T-helper 17 cell (primary cell): ENCODE measurements around the gene DLK2. TPM values are rescaled to one million over a fixed set of nuclear protein-coding genes. Genes with fewer than 3 reads are reported as not detected.
"Not testable (repeated sequence)": the region's sequence is repeated elsewhere in the genome, so short reads cannot be mapped to it uniquely, and the experiment has no call there.

Experiments used
- ATAC-seq: fragments of 150-1000 bp; cut with Tn5 transposase; 2 replicates; pipeline ENCODE4 v1.10.0; 2021; ENCODE audit warnings: mild to moderate bottlenecking, moderate library complexity
- DNase-seq, 3 donors: peaks; one replicate each; pipeline versions ENCODE4 v3.0.0 to v3.0.0-alpha.2; 2020 to 2021
- H3K9me3 ChIP-seq: one replicate; pipeline ENCODE4 v1.7.0; 2013; ENCODE audit warnings: low read length, mild to moderate bottlenecking; ENCODE audit not compliant: control insufficient read depth, poor library complexity, severe bottlenecking
- H3K27ac Mint-ChIP-seq: one replicate; pipeline ENCODE4 v1.8.0; 2022; ENCODE audit warnings: mild to moderate bottlenecking, moderate library complexity, mixed read lengths
- H3K27me3 Mint-ChIP-seq: one replicate; pipeline ENCODE4 v1.8.0; 2022; ENCODE audit warnings: mixed read lengths
- H3K36me3 Mint-ChIP-seq: one replicate; pipeline ENCODE4 v1.8.0; 2022; ENCODE audit warnings: low read depth, mixed read lengths
- H3K4me1 Mint-ChIP-seq: one replicate; pipeline ENCODE4 v1.8.0; 2022; ENCODE audit warnings: mild to moderate bottlenecking, mixed read lengths
- H3K4me3 Mint-ChIP-seq: one replicate; pipeline ENCODE4 v1.8.0; 2022; ENCODE audit warnings: mild to moderate bottlenecking, moderate library complexity, mixed read lengths
- total RNA-seq, 4 donors: library from RNA in 2 of 4; stranded (reverse) in 2 of 4; gene quantifications; one replicate each; pipeline ENCODE4 v1.2.3 and lab custom pipeline; 2022 to 2026

Gene DLK2
- total RNA-seq, 2 donors from 2014 or later: 0.25 to 0.89 TPM

DNA sequence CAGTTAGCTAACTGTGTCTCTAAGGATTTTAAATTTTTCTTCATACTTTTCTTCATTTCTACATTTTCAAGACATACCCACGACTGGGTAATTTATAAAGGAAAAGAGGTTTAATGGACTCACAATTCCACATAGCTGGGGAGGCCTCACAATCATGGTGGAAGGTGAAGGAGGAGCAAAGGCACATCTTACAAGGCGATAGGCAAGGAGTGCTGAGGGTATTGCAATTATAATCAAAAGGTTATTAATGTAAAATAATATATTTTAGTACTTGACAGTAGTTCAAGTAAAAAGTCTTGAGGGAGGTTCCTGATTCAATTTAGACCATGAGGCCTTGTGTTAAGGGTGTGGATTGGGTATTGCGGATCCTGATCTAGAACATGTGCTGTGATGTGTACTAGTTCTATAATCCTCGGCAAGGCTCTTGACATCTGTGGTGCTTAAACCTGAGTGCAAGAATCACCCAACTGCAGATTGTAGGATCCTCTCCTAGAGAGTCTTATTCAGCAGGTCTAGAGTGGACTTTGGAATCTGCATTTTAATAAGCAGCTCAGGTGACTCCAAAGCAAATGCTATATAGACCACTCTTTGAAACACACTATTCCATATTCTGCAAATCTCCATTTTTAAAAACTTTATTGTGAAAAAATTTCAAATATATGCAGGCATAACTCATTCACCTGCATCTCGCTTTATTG is 35.2 kb downstream of the DLK2 start:
- no peak for ATAC-seq
- Mint-ChIP-seq H3K4me3 (no peak overlapping the region), H3K36me3 (no peaks in the 10 kb centered on the region), H3K27ac (no peak overlapping the region), H3K27me3 (no peaks in the 10 kb centered on the region), H3K4me1 (no peaks in the 10 kb centered on the region)
- DNase-seq: no peak
- H3K9me3 ChIP-seq: no peaks in the 10 kb centered on the region

DNA sequence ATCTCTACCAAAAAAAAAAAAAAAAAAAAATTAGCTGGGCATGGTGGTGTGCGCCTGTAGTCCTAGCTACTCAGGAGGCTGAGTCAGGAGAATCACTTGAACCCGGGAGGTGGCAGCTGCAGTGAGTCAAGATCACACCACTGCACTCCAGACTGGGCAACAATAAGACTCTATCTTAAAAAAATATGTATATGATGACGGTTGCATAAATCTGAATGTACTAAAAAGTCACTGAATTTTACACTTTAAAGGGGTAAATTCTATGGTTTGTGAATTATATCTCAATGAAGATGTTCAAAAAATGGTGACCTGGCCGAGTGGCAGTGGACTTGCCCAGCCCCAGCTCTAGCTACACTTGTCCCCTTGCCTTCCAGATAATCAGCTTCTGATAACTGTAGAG is 38.4 kb downstream of the DLK2 start:
- H3K27ac Mint-ChIP-seq: no peak overlapping the region
- no peak overlapping the region for H3K4me3 Mint-ChIP-seq
- no peaks in the 10 kb centered on the region for H3K9me3 ChIP-seq
- DNase-seq (no peak), ATAC-seq (no peak)
- peaks cover 3% of the 10 kb centered on the region for H3K4me1 Mint-ChIP-seq
- no peaks in the 10 kb centered on the region for H3K36me3 Mint-ChIP-seq
- H3K27me3 Mint-ChIP-seq: no peaks in the 10 kb centered on the region

DNA sequence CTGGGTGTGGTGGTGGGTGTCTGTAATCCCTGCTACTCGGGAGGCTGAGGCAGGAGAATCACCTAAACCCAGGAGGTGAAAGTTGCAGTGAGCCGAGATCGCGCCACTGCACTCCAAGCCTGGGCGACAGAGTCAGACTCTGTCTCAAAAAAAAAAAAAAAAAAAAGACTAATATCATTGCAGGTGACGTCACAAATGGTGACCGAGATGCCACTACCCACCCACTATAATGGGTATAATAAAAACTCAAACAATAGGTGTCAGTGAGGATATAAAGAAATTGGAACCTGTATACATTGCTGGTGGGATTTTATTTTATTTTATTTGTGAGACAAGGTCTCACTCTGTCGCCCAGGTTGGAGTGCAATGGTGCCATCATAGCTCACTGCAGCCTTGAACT is 40.1 kb downstream of the DLK2 start:
- H3K27ac Mint-ChIP-seq, H3K4me1 Mint-ChIP-seq, ATAC-seq, H3K36me3 Mint-ChIP-seq, DNase-seq, H3K9me3 ChIP-seq, H3K4me3 Mint-ChIP-seq, H3K27me3 Mint-ChIP-seq: not testable (repeated sequence)

DNA sequence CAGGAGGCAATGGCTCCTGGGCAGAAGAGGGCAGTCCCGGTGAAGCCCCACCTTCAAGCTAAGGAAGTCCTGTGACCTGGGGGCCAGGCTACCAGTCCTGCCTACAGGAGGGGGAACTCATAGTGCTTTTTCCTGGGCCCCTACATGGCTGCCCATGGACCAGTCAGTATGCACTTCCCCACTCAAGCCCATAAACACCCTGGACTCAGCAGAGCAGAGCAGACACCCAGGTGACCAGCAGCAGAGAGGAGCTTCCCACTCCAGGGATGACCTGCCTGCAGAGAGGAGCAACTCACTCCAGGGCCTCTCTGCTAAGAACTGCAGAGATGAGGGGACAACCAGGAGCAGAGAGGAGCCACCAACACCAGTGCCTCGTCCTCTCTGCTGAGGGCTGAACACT is 42.3 kb downstream of the DLK2 start:
- no peak for DNase-seq
- H3K4me3 Mint-ChIP-seq: no peak overlapping the region
- H3K36me3 Mint-ChIP-seq: no peaks in the 10 kb centered on the region
- no peak for ATAC-seq
- H3K27me3 Mint-ChIP-seq: no peaks in the 10 kb centered on the region
- no peak overlapping the region for H3K27ac Mint-ChIP-seq
- H3K4me1 Mint-ChIP-seq: peaks cover 3% of the 10 kb centered on the region
- no peaks in the 10 kb centered on the region for H3K9me3 ChIP-seq

DNA sequence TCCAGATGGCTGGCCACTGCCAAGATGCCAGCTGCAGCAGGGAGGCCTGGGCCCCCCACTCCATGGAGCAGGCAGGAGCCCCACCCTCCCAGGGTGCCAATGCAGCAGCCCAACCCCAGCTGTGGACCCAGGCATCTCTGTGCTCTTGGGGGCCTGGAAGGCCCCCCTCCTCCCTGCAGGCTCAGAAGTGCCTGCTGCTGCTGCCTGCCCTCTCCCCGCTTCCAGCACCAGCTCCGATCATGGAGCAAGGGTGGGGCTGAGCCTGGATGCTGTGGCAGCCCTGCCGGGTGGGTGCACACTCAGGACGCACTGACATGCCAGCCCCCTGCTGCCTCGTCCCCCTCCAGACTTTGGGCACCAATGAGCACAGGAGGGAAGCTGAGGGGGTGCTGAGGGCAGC is 42.8 kb downstream of the DLK2 start:
- no peaks in the 10 kb centered on the region for H3K36me3 Mint-ChIP-seq
- H3K4me3 Mint-ChIP-seq: no peak overlapping the region
- H3K9me3 ChIP-seq: no peaks in the 10 kb centered on the region
- peaks cover 3% of the 10 kb centered on the region for H3K4me1 Mint-ChIP-seq
- H3K27ac Mint-ChIP-seq: no peak overlapping the region
- ATAC-seq (no peak), DNase-seq (no peak)
- H3K27me3 Mint-ChIP-seq: peaks cover under 1% of the 10 kb centered on the region

DNA sequence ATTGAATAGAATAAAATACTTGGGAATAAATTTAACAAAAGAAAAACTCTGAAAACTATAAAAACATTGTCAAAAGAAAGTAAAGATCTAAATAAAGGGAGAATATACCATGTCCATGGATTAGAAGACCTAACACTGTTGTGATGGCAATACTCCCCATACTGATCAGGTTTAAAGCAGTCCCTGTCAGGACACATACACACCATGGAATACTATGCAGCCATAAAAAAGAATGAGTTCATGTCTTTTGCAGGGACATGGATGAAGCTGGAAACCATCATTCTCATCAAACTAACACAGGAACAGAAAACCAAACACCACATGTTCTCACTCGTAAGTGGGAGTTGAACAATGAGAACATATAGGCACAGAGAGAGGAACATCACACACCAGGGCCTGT is 44.6 kb downstream of the DLK2 start:
- H3K27ac Mint-ChIP-seq, H3K4me1 Mint-ChIP-seq, DNase-seq, ATAC-seq, H3K9me3 ChIP-seq, H3K4me3 Mint-ChIP-seq, H3K36me3 Mint-ChIP-seq: not testable (repeated sequence)
- peaks cover 11% of the 10 kb centered on the region for H3K27me3 Mint-ChIP-seq

DNA sequence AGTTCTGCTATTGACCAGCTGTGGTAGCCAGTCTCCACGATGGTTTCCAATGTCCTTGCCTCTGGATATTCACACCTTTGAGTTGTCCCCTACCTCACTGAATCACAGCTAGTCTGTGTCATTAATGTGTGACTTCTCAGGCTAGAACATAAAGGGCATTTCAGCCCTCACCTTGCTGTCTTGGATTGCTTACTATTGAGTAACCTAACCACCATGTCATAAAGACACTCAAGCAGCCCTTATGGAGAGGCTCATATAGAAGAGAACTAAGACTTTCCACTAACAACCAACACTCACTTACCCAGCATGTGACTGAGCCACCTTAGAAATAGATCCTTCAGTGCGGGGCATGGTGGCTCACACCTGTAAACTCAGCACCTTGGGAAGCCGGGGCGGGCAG is 47.1 kb downstream of the DLK2 start:
- Mint-ChIP-seq H3K36me3 (peaks cover 4% of the 10 kb centered on the region), H3K4me3 (no peak overlapping the region), H3K4me1 (no peaks in the 10 kb centered on the region), H3K27me3 (peaks cover 32% of the 10 kb centered on the region), H3K27ac (no peak overlapping the region)
- H3K9me3 ChIP-seq: no peaks in the 10 kb centered on the region
- DNase-seq (no peak), ATAC-seq (no peak)

DNA sequence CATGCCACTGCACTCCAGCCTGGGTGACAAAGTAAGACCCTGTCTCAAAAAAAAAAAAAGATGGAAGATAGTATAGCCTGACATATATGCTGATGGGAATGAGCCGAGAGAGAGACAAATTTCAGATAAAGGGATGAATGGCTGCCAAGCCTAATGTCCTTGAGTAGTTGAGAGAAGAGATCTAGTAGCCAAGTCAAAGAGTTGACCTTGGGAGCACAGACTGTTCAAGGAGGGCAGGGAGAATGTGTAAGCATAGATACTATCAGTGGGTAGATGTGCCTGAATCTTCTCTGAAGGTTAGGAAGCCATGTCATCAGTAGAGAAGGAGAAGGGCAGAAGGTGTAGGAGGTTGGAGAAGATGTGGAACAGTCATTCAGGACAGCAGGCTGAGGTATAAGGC is 48.1 kb downstream of the DLK2 start:
- no peak for ATAC-seq
- Mint-ChIP-seq H3K4me3 (no peak overlapping the region), H3K27ac (peak overlapping the region; percentile 49), H3K36me3 (peaks cover 4% of the 10 kb centered on the region), H3K27me3 (peaks cover 36% of the 10 kb centered on the region), H3K4me1 (no peaks in the 10 kb centered on the region)
- H3K9me3 ChIP-seq: no peaks in the 10 kb centered on the region
- no peak for DNase-seq

DNA sequence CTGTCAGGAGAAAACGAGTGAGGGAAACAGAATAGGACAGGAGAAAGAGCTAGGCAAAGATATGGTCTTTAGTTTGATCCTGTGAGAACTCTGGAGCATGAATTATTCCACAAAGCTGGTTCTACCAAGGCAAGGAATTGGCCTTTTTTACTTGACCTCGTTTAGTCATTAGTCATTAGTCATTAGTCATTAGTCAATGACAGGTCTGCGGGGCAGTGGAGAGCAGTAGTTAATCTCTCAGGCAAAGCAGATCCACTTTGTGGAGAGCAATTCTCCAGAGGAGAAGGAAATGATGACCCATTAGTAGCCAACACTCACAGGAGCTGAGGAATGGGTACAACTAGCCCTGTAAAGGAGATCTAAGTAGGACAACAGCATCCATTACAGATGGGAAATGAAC is 50.0 kb downstream of the DLK2 start:
- peaks cover 6% of the 10 kb centered on the region for H3K36me3 Mint-ChIP-seq
- H3K27ac Mint-ChIP-seq: no peak overlapping the region
- H3K4me3 Mint-ChIP-seq: no peak overlapping the region
- H3K27me3 Mint-ChIP-seq: peaks cover 44% of the 10 kb centered on the region
- no peak for DNase-seq
- H3K4me1 Mint-ChIP-seq: no peaks in the 10 kb centered on the region
- ATAC-seq: no peak
- H3K9me3 ChIP-seq: no peaks in the 10 kb centered on the region

DNA sequence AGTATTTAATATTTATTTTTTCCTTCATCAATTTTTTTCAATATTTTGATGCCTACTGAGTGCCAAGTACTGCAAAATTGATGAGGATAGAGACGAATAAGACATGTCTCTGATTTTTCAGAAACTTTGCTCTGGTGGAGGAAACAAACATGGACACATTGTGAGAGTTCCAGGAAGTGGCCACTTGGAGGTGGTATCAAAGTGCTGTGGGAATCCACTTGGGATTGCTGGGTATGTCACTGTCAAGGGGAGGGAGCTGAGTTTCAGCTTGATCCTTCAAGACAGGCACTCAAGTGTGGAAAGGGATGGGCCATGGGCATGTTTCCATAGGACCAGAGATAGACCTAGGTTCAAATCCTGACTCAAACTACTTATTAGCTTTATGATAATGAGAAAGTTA is 52.5 kb downstream of the DLK2 start:
- H3K4me3 Mint-ChIP-seq: no peak overlapping the region
- H3K4me1 Mint-ChIP-seq: no peaks in the 10 kb centered on the region
- DNase-seq (no peak), ATAC-seq (no peak)
- H3K27ac Mint-ChIP-seq: no peak overlapping the region
- peaks cover 6% of the 10 kb centered on the region for H3K36me3 Mint-ChIP-seq
- peaks cover 51% of the 10 kb centered on the region for H3K27me3 Mint-ChIP-seq
- H3K9me3 ChIP-seq: no peaks in the 10 kb centered on the region

DNA sequence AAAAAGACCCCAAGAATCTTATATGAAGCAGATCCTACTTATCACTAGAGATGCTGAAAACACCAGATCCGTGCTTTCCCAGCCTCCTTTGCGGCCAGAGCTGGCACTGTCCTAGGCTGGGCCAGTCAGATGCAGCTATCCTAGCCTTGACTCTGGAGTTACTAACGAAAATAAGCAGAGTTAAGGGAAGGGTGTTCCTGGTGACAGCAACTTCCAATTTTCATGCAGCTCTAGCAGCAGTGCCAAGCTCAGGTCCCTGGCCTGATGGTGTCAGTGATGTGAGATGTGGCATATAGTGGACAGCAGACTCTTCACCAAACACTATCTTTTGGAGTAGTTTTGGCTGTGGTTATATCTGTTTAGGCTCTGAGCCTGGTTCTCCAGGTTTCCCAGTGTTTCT is 53.6 kb downstream of the DLK2 start:
- Mint-ChIP-seq H3K27me3 (peaks cover 43% of the 10 kb centered on the region), H3K36me3 (peaks cover 6% of the 10 kb centered on the region), H3K4me1 (no peaks in the 10 kb centered on the region), H3K4me3 (no peak overlapping the region), H3K27ac (no peak overlapping the region)
- ATAC-seq: no peak
- no peak for DNase-seq
- H3K9me3 ChIP-seq: no peaks in the 10 kb centered on the region

Other genes with a start within 250 kb of the DLK2 start
- gene DNPH1, start 226.1 kb downstream of the DLK2 start, total RNA-seq: 10 to 100 TPM; 32.3 to 35.0 TPM
- gene TTBK1, start 212.1 kb downstream of the DLK2 start, total RNA-seq: under 1 TPM; 0.05 to 0.16 TPM
- not detected for gene SLC22A7, start 157.3 kb downstream of the DLK2 start, total RNA-seq
- gene CRIP3, start 146.7 kb downstream of the DLK2 start, total RNA-seq: 1 to 10 TPM; 1.3 to 2.1 TPM
- 10 to 100 TPM; 22.5 to 24.0 TPM for gene ZNF318, start 85.9 kb downstream of the DLK2 start, total RNA-seq
- gene ABCC10, start 28.0 kb downstream of the DLK2 start, total RNA-seq: 10 to 100 TPM; 51.0 to 70.7 TPM
- 10 to 100 TPM; 33.2 to 36.3 TPM for gene TJAP1, start 22.0 kb upstream of the DLK2 start, total RNA-seq
- under 1 TPM; 0.37 TPM for gene LRRC73, start 54.8 kb upstream of the DLK2 start, total RNA-seq
- 10 to 100 TPM; 50.5 to 55.9 TPM for gene YIPF3, start 61.4 kb upstream of the DLK2 start, total RNA-seq
- gene POLR1C, start 61.5 kb upstream of the DLK2 start, total RNA-seq: 10 to 100 TPM; 51.6 to 54.9 TPM
- 10 to 100 TPM; 38.3 to 48.6 TPM for gene XPO5, start 120.5 kb upstream of the DLK2 start, total RNA-seq
- gene POLH, start 120.6 kb upstream of the DLK2 start, total RNA-seq: 10 to 100 TPM; 13.0 to 13.3 TPM
- gene GTPBP2, start 173.7 kb upstream of the DLK2 start, total RNA-seq: 10 to 100 TPM; 49.3 to 65.3 TPM
- gene MAD2L1BP, start 180.3 kb upstream of the DLK2 start, total RNA-seq: 10 to 100 TPM; 17.1 to 30.5 TPM
- under 1 TPM in 1 of 2 donors, not detected in 1; 0.29 TPM for gene RSPH9, start 189.5 kb upstream of the DLK2 start, total RNA-seq
- 10 to 100 TPM; 24.2 to 29.8 TPM for gene MRPS18A, start 232.2 kb upstream of the DLK2 start, total RNA-seq